NCI-H526 (cell line): ENCODE data around the gene LRRC19.

Source experiments
- DNase-seq, 2 experiments: peaks; one replicate each; lab custom pipeline; 2025; lab: John Stamatoyannopoulos, UW

The LRRC19 gene

GRCh38 chr9:26955921-26956859 lies 49.3 kb downstream of the LRRC19 start, which contains the start of gene IFT74:
Gene IFT74, plus strand, starts transcription at chr9:26956412. Its CDS starts 5,556 bp downstream, at chr9:26961968.
- DNase-seq: peak; percentile 95 to 98

- peak in 1 of 2 experiments; percentile 2 for DNase-seq
Measured at GRCh38 chr9:26955222-26955903, 50.1 kb downstream of the LRRC19 start.

DNA sequence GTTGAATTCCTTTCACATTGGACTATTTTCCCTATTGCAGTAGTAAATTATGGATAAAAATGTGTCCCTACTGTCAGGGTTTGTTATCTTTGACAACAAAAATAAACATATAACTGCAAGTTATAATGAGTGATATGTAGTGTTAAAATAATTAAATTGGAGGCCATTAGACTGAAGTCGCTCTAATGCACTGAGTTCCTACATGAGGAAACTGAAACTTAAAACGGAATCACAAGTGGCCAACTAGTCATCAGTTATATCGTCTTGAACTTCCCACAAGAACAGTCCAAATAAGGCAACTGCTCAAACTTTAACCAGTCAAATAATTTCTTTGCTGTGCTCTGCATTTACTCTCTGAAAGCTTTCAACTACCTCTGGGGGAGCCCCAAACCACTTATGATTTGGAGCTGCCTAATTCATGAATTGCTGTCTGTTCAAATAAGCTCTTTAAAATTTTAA lies 51.4 kb downstream of the LRRC19 start:
- no peak for DNase-seq

- no peak for DNase-seq
Measured at GRCh38 chr9:26951794-26952193, 53.7 kb downstream of the LRRC19 start.

DNA sequence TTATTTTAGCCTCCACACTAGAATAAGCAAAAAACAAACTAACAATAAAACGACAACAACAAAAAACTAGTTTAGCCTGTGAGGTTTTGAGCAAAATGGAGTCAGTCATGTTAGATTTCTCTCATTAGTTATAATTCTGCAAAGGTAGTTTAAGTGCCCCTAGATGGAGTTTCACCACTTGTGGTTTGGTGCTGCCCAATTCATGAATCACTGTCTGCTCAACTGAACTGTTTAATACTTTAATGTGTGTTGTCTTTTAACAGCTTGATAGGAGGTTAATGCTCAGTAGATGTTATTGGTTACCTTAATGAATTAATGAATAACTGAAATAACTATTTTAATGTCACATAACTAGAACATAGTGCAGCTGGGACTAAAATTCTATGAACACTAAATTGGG lies 55.0 kb downstream of the LRRC19 start:
- no peak for DNase-seq

DNA sequence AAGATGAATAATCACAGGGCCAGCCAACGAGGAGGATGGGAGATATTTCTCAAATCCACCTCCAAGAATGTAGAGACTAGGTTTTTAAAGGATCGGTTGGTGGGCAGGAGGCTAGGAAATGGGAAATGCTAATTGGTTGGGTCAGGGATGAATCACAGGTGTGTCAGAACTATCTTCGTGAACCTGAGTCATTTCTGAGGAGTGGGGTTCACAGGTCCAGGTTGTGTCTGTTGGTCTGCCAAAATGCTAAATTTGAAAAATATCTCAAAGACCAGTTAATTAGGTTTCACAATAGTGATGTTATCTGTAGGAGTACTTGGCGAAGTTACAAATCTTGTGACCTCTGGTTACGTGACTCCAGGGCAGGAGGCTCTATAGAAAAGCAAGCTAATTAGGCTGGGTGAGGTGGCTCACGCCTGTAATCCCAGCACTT lies 55.8 kb downstream of the LRRC19 start:
- DNase-seq: no peak

GRCh38 chr9:26947736-26948135 lies 57.7 kb downstream of the LRRC19 start:
- peak in 1 of 2 experiments; percentile 12 for DNase-seq

- peak; percentile 83 to 93 for DNase-seq
Measured at GRCh38 chr9:26946753-26947727, 58.4 kb downstream of the LRRC19 start, which contains the start of gene PLAA. Gene PLAA, minus strand, starts transcription at chr9:26947242. Its CDS starts 197 bp downstream, at chr9:26947045.

DNA sequence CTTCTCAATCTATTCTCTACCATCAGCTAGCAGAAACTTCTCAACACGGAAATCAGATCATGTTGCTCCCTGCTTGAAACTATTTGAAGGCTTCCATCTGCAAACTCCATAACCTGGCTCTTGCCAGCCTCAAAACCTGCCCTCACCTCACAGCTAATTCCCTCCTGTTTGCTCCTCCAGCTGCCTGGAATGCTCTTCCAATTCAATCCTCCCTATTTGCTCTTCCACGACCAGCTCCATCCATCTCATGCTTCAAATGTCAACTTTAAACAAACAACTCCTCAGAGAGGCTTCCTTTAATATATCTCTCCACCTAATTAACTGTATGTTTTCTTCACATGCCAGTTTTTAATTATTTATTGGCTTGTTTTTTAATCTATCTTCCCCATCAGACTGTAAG lies 59.9 kb downstream of the LRRC19 start:
- no peak for DNase-seq
